Vagina (tissue), 2 donors: ENCODE measurements around the gene LCLAT1.
"Not testable (repeated sequence)": the region's sequence is repeated elsewhere in the genome, so short reads cannot be mapped to it uniquely, and the experiment has no call there.

Experiments used
- POLR2A ChIP-seq, 2 donors: fragments of 450-650 bp; IDR thresholded peaks; one replicate each; pipeline ENCODE4 v1.6.1; 2017; ENCODE audit warnings: antibody characterized with exemption in 2 of 2, mild to moderate bottlenecking in 2 of 2, moderate library complexity in 2 of 2
- POLR2AphosphoS5 ChIP-seq, 2 donors: sonication (generic); formaldehyde crosslinking; IDR thresholded peaks; one replicate each; pipeline ENCODE4 v1.9.0; 2017; ENCODE audit warnings: antibody characterized with exemption in 2 of 2, mild to moderate bottlenecking in 2 of 2, low read depth in 1 of 2; ENCODE audit not compliant: insufficient read depth in 1 of 2
- TF ChIP-seq, protein P1 (sequence below), 3 experiments: fragments of 450-650 bp in 2 of 3; fragments of 200-600 bp in 1 of 3; sonication (generic) in 1 of 3; IDR thresholded peaks; one replicate each; pipeline ENCODE4 v1.5.1; 2017 to 2019; ENCODE audit warnings: antibody characterized with exemption in 3 of 3, mild to moderate bottlenecking in 2 of 3, moderate library complexity in 2 of 3

DNA sequence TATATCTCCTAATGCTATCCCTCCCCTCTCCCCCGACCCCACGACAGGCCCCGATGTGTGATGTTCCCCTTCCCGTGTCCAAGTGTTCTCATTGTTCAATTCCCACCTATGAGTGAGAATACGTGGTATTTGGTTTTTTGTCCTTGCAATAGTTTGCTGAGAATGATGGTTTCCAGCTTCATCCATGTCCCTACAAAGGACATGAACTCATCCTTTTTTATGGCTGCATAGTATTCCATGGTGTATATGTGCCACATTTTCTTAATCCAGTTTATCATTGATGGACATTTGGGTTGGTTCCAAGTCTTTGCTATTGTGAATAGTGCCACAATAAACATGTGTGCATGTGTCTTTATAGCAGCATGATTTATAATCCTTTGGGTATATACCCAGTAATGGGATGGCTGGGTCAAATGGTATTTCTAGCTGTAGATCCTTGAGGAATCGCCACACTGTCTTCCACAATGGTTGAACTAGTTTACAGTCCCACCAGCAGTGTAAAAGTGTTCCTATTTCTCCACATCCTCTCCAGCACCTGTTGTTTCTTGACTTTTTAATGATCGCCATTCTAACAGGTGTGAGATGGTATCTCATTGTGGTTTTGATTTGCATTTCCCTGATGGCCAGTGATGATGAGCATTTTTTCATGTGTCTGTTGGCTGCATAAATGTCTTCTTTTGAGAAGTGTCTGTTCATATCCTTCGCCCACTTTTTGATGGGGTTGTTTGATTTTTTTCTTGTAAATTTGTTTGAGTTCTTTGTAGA is 20.2 kb downstream of the LCLAT1 start:
- not testable (repeated sequence) for TF ChIP-seq POLR2A (IDR thresholded peaks at IDR 0.05); POLR2AphosphoS5 (IDR thresholded peaks at IDR 0.05; ENCODE audit: insufficient read depth in 1 of 2, low read depth in 1 of 2)
- TF ChIP-seq, protein P1, sequence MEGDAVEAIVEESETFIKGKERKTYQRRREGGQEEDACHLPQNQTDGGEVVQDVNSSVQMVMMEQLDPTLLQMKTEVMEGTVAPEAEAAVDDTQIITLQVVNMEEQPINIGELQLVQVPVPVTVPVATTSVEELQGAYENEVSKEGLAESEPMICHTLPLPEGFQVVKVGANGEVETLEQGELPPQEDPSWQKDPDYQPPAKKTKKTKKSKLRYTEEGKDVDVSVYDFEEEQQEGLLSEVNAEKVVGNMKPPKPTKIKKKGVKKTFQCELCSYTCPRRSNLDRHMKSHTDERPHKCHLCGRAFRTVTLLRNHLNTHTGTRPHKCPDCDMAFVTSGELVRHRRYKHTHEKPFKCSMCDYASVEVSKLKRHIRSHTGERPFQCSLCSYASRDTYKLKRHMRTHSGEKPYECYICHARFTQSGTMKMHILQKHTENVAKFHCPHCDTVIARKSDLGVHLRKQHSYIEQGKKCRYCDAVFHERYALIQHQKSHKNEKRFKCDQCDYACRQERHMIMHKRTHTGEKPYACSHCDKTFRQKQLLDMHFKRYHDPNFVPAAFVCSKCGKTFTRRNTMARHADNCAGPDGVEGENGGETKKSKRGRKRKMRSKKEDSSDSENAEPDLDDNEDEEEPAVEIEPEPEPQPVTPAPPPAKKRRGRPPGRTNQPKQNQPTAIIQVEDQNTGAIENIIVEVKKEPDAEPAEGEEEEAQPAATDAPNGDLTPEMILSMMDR (IDR thresholded peaks at IDR 0.05): not testable (repeated sequence)
